Stimulated activated CD8-positive, alpha-beta memory T cell treated with anti-CD3 and anti-CD28 coated beads, Interleukin-12 subunit alpha, Interleukin-12 subunit beta, amount 100 ng/mL, for 24 hours (primary cell): ENCODE results near the gene TMEM208.

Source experiments
- DNase-seq: peaks from one replicate; pipeline ENCODE4 v3.0.0-alpha.2; 2020; ENCODE audit errors: extremely low read depth

The TMEM208 gene

GRCh38 chr16:67209565-67209964 lies 17.4 kb upstream of the TMEM208 start:
- no peak for DNase-seq

- DNase-seq = no peak
These were observed 16.6 kb upstream of the TMEM208 start for GRCh38 chr16:67210069-67210937.

GRCh38 chr16:67211674-67212073 lies 15.3 kb upstream of the TMEM208 start:
- DNase-seq = no peak

GRCh38 chr16:67212766-67213165 lies 14.2 kb upstream of the TMEM208 start:
- no peak for DNase-seq

GRCh38 chr16:67213197-67214019 lies 13.5 kb upstream of the TMEM208 start:
- DNase-seq = no peak

GRCh38 chr16:67215706-67216105 lies 11.2 kb upstream of the TMEM208 start:
- DNase-seq = no peak

GRCh38 chr16:67216612-67217490 lies 10.1 kb upstream of the TMEM208 start:
- no peak for DNase-seq

GRCh38 chr16:67223992-67224391 lies 2.9 kb upstream of the TMEM208 start:
- DNase-seq = no peak

- no peak for DNase-seq
These were observed 581 bp upstream of the TMEM208 start for GRCh38 chr16:67226295-67226803.

GRCh38 chr16:67227567-67227921 lies 614 bp downstream of the TMEM208 start:
- DNase-seq = no peak

GRCh38 chr16:67228034-67228785 lies 1.3 kb downstream of the TMEM208 start:
- DNase-seq = no peak

GRCh38 chr16:67228905-67229304 lies 2.0 kb downstream of the TMEM208 start:
- no peak for DNase-seq

GRCh38 chr16:67229906-67230808 lies 3.2 kb downstream of the TMEM208 start:
- DNase-seq = no peak

- DNase-seq = no peak
These were observed 4.1 kb downstream of the TMEM208 start for GRCh38 chr16:67230809-67231660.

- no peak for DNase-seq
These were observed 6.7 kb downstream of the TMEM208 start for GRCh38 chr16:67233596-67233995.

- no peak for DNase-seq
These were observed 7.3 kb downstream of the TMEM208 start for GRCh38 chr16:67234180-67234597.

- DNase-seq = no peak
These were observed 9.1 kb downstream of the TMEM208 start for GRCh38 chr16:67235816-67236562.
